GM12873 (cell line): ENCODE data around the gene RAPGEF4.

Source experiments
- CTCF ChIP-seq: IDR thresholded peaks from 2 replicates; pipeline ENCODE4 v1.5.1; 2012; ENCODE audit warnings: low read depth, mild to moderate bottlenecking, moderate library complexity, low read length, control low read depth; ENCODE audit not compliant: insufficient read depth; ENCODE audit errors: missing control alignments

The RAPGEF4 gene

GRCh38 chr2:172730411-172730810 lies 5.2 kb upstream of the RAPGEF4 start:
- no peak for TF ChIP-seq CTCF

- TF ChIP-seq CTCF: no peak
Measured at GRCh38 chr2:172734711-172735581, 699 bp upstream of the RAPGEF4 start.

GRCh38 chr2:172736424-172737174 lies 954 bp downstream of the RAPGEF4 start:
- TF ChIP-seq CTCF: no peak

DNA sequence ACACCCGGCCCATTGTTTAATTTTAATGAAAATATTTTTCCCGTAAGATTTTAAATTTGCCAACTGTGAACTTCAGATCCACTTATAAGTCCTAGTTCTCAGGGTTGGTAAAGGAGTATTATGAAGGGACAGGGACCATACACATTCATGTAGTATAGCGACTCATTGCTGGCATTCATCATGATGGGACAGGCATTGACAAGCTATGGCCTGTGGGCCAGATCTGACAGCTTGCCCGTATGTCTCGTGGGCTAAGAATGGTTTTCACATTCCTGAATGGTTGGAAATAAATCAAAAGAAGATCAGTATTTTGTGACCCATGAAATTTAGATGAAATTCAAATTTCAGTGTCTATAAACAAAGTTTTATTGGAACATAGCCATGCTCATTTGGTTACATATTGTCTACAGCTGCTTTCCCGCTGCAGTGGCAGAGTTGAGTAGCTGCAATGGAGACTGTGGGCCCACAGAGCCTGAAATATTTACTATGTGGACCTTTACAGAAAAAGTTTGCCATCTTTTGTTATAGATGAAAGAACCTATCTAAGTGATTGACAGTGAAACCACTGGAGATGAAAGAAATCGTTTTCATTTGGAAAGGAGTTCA lies 4.1 kb downstream of the RAPGEF4 start:
- TF ChIP-seq CTCF: no peak

- TF ChIP-seq CTCF: no peak
Measured at GRCh38 chr2:172740856-172741255, 5.2 kb downstream of the RAPGEF4 start.

DNA sequence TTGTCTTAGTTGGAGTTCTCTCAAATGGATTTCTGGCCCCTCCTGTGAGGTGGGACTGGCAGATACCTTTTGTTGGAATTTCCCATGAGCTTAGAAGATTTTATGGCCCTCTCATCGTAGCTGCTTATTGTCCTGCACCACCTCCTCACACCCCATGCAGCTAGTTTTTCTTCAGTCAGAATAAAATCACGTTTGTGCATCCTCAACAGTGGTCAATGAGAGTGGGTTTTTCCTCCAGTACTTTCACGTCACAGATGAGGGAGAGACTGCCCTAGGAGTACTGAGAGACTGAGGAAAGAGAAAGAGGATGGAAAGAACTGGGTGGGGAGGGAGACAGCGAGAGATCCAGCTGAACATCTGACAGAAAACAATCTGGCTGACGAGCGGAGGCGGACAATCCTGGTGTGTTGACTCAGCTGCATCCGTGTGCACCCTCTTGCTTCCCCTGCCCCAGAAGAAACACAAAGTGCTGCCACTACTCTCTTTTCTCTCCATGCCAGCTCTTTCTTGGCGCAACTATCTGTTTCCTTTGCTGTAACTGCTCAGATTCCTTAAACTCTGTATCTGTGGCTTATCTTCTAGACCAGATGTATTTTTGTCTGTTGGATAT lies 7.4 kb downstream of the RAPGEF4 start:
- TF ChIP-seq CTCF: no peak
